Effector memory CD4-positive, alpha-beta T cell (primary cell): ENCODE measurements around the gene LDLRAD3.

ENCODE experiments used
- DNase-seq, 3 donors: peaks; one replicate each; pipeline ENCODE4 v3.0.0-alpha.2; 2020
- H3K27ac ChIP-seq: 2 replicates; pipeline ENCODE4 v1.7.0; 2013; ENCODE audit warnings: mild to moderate bottlenecking, low read length, moderate library complexity; ENCODE audit not compliant: insufficient read depth, poor library complexity, severe bottlenecking
- H3K27me3 ChIP-seq: replicated peaks from 2 replicates; pipeline ENCODE4 v1.7.0; 2013; ENCODE audit warnings: mild to moderate bottlenecking, low read length; ENCODE audit not compliant: insufficient read depth, control insufficient read depth, poor library complexity, severe bottlenecking
- H3K36me3 ChIP-seq: 2 replicates; pipeline ENCODE4 v1.7.0; 2013; ENCODE audit warnings: mild to moderate bottlenecking, low read length, moderate library complexity; ENCODE audit not compliant: control insufficient read depth, insufficient read depth
- H3K4me1 ChIP-seq: 2 replicates; pipeline ENCODE4 v1.7.0; 2013; ENCODE audit warnings: low read length, mild to moderate bottlenecking; ENCODE audit not compliant: control insufficient read depth, insufficient read depth, poor library complexity, severe bottlenecking
- H3K4me3 ChIP-seq: 2 replicates; pipeline ENCODE4 v1.7.0; 2013; ENCODE audit warnings: low read length, low read depth, mild to moderate bottlenecking; ENCODE audit not compliant: insufficient read depth, poor library complexity, severe bottlenecking
- H3K9me3 ChIP-seq: 2 replicates; pipeline ENCODE4 v1.7.0; 2013; ENCODE audit warnings: mild to moderate bottlenecking, low read length, moderate library complexity; ENCODE audit not compliant: control insufficient read depth

Gene LDLRAD3

GRCh38 chr11:36048496-36049247 lies 104.8 kb downstream of the LDLRAD3 start:
- Histone ChIP-seq H3K36me3 (no peaks in the 10 kb centered on the region), H3K4me1 (no peaks in the 10 kb centered on the region), H3K27ac (no peak overlapping the region), H3K9me3 (no peaks in the 10 kb centered on the region), H3K27me3 (no peaks in the 10 kb centered on the region), H3K4me3 (no peak overlapping the region)
- DNase-seq, result no peak

DNA sequence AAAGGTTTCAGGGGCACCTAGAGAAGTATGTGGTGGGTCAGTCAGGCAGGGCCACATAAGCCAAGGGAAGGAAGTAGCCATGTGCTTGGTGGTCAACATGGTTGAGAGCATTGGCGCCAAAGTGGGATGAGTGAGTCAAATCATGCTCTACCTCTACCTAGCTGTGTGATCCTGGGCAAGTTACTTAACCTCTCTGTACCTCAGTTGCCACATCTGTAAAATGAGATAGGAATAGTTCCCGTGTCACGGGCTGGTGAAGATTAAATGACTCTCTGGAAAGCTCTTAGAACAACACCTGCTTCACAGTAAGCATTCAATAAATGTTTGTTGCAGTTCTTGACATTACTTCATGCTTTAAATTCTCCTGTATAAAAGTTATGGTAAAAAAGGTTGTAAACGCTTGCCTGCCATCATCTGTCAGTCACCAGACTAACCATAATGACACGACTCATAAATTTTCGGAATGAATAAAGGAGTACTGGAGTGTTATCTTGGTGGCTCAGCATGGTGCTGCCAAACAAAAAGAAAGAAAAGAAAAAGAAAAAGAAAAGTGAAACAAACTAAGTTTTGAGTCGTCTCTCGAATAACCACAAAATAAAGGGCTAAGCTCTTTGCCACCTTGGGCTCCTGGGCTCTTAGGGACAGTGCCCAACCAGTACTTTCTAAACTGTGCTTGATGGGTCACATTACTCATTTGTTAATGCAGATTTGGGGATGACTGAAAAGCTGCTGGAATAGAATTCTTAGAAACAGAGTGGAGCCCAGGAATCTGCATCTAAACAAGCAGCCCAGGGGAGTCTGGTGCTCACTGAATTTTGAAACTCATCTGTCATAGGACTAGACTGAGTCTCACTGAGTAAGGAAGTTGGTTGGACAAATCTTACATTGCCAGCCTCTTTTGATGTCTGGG lies 107.6 kb downstream of the LDLRAD3 start:
- DNase-seq, result no peak
- H3K27ac ChIP-seq, result no peak overlapping the region

GRCh38 chr11:36053281-36053680 lies 109.4 kb downstream of the LDLRAD3 start:
- DNase-seq, result no peak
- Histone ChIP-seq H3K4me1 (no peaks in the 10 kb centered on the region), H3K27me3 (no peaks in the 10 kb centered on the region), H3K9me3 (no peaks in the 10 kb centered on the region), H3K27ac (no peak overlapping the region), H3K36me3 (no peaks in the 10 kb centered on the region), H3K4me3 (no peak overlapping the region)

More for the DNA sequence above, 107.6 kb downstream of the LDLRAD3 start:
- no peak overlapping the region for H3K4me3 ChIP-seq
- H3K4me1 ChIP-seq, result no peaks in the 10 kb centered on the region
- no peaks in the 10 kb centered on the region for H3K9me3 ChIP-seq
- H3K27me3 ChIP-seq, result no peaks in the 10 kb centered on the region
- H3K36me3 ChIP-seq, result no peaks in the 10 kb centered on the region

DNA sequence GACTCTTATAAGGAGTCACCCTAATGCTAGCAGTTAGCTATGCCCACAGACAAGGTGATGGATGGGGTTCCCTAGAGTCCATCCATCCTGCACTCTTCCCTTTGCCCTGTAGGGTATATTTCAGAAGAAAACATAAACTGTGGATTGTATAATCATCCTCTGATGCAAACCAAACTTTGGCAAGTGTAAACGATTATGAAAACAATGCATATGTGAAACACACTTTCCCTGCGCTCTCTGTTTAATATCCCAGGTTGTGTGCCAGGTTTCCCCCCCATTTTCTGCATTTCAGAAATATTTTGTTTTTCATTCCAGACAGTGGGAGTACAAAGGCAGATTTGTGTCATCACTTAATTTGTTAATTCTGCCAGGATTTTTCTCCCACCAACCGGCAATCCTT lies 110.0 kb downstream of the LDLRAD3 start:
- Histone ChIP-seq H3K4me1 (no peaks in the 10 kb centered on the region), H3K27ac (no peak overlapping the region), H3K27me3 (no peaks in the 10 kb centered on the region), H3K9me3 (no peaks in the 10 kb centered on the region), H3K4me3 (no peak overlapping the region), H3K36me3 (no peaks in the 10 kb centered on the region)
- no peak for DNase-seq

DNA sequence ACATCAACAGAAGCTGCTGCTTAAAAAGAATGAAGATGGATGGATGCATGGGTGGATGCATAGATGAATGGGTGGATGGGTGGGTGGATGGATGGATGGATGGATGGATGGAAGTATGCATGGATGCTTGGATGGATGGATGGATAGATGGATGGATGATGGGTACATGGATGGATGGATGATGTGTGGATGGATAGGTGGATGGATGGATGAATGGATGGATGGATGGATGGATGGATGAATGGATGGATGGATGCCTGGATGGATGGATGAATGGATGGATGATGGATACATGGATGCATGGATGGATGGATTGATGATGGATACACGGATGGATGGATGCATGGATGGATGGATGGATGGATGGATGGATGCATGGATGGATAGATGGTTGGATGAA lies 110.8 kb downstream of the LDLRAD3 start:
- H3K4me1 ChIP-seq, result no peaks in the 10 kb centered on the region
- no peaks in the 10 kb centered on the region for H3K27me3 ChIP-seq
- no peak overlapping the region for H3K27ac ChIP-seq
- no peak overlapping the region for H3K4me3 ChIP-seq
- H3K9me3 ChIP-seq, result no peaks in the 10 kb centered on the region
- DNase-seq, result no peak
- H3K36me3 ChIP-seq, result no peaks in the 10 kb centered on the region

DNA sequence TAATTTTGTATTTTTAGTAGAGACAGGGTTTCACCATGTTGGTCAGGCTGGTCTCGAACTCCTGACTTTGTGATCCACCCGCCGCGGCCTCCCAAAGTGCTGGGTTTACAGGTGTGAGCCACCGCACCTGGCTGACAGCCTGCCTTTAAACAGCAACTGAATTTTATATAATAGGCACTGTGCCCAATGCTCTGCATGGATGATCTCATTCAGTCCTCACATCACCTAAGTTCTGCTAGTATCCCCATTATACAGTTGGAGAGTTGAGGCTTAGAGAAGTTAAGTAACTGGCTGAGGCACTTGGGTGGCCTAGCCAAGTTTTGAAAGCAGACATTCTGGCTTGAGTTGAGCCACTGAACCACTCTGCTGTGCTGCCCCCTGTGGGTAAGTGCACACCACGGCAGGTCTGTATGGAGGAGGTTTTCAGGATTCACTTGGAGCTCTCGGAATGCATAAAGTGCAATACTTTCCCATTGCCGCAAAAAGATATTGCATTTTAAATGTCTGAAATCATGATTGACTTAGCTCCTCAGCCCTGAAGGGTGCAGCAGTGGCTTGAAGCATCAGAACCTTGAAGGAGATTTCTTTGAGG lies 112.4 kb downstream of the LDLRAD3 start:
- Histone ChIP-seq H3K27me3 (no peaks in the 10 kb centered on the region), H3K27ac (no peak overlapping the region), H3K4me1 (no peaks in the 10 kb centered on the region), H3K4me3 (no peak overlapping the region), H3K36me3 (no peaks in the 10 kb centered on the region), H3K9me3 (no peaks in the 10 kb centered on the region)
- DNase-seq, result no peak

DNA sequence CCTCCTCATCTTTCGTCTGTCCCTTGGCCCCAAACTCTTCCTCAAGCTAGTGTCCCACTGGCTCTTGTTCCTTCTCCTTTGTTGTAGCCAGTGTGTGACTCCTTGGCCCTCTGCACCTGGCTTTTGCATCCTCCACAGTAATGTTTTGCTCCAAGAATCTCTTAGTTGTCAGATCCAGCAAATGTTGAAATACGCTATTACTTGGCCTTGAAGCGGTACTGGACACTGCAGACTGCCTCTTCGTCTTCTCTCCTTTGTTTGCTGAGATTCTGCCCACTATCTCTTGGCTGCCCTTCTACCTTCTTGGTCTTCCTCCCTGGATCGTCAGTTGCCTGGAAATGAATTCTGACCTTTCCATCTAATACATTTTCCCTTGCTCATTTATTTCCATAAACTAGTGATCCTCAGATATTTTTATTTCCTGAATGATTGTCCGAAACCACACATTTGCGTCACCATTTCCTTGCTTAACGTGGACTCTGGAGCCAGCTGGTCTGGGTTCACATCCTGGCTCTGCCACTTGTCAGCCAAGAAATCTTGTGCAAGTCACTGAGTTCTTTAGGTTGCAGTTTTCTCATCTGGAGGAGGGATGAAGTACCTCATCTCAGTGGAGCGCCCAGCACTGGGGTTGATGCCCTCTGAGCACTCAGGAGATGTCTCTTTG lies 113.6 kb downstream of the LDLRAD3 start:
- DNase-seq, result no peak
- Histone ChIP-seq H3K4me1 (no peaks in the 10 kb centered on the region), H3K27ac (no peak overlapping the region)

DNA sequence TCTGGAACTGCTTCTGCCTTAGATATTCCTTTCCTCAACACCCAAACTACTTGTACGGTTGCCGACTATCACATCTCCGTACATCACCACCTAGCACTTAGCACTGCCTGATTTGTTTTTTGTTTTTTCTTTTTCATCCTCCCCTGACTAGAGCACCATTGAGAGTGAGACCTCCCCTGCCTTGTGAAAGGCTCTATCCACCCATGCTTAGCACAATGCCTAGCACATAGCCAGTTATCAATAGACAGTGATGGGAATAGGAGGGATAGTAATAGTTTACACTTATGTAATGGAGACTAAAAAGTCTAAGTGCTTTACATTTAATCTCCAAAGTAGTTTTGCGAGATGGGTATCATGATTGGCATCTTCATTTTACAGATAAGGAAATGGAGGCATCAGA lies 115.8 kb downstream of the LDLRAD3 start:
- no peaks in the 10 kb centered on the region for H3K4me1 ChIP-seq
- no peak overlapping the region for H3K4me3 ChIP-seq
- H3K27ac ChIP-seq, result no peak overlapping the region
- no peaks in the 10 kb centered on the region for H3K27me3 ChIP-seq
- no peaks in the 10 kb centered on the region for H3K36me3 ChIP-seq
- H3K9me3 ChIP-seq, result no peaks in the 10 kb centered on the region
- DNase-seq, result no peak

More for the DNA sequence above, 113.6 kb downstream of the LDLRAD3 start:
- no peak overlapping the region for H3K4me3 ChIP-seq
- H3K27me3 ChIP-seq, result no peaks in the 10 kb centered on the region
- H3K36me3 ChIP-seq, result no peaks in the 10 kb centered on the region
- H3K9me3 ChIP-seq, result no peaks in the 10 kb centered on the region

GRCh38 chr11:36060926-36061325 lies 117.1 kb downstream of the LDLRAD3 start:
- DNase-seq, result no peak
- Histone ChIP-seq H3K27ac (no peak overlapping the region), H3K9me3 (no peaks in the 10 kb centered on the region), H3K4me3 (no peak overlapping the region), H3K4me1 (no peaks in the 10 kb centered on the region), H3K27me3 (no peaks in the 10 kb centered on the region), H3K36me3 (no peaks in the 10 kb centered on the region)
